Osteocyte (in vitro differentiated cells): Measurements from ENCODE around the gene MATN4. TPM values are rescaled to one million over a fixed set of nuclear protein-coding genes. Genes with fewer than 3 reads are reported as not detected.
A peak's percentile ranks its signal among the peaks of the same experiment; 100 is the strongest.

Source experiments
- DNase-seq: peaks from one replicate; pipeline ENCODE4 v3.0.0; 2021; ENCODE audit warnings: mixed read lengths; ENCODE audit not compliant: unreplicated experiment; ENCODE audit errors: extremely low spot score
- H3K27ac Mint-ChIP-seq: one replicate; pipeline ENCODE4 v1.8.0; 2021; ENCODE audit warnings: mild to moderate bottlenecking, mixed read lengths; ENCODE audit not compliant: unreplicated experiment
- H3K27me3 Mint-ChIP-seq: one replicate; pipeline ENCODE4 v1.8.0; 2021; ENCODE audit warnings: mixed read lengths; ENCODE audit not compliant: unreplicated experiment
- H3K36me3 Mint-ChIP-seq: one replicate; pipeline ENCODE4 v1.8.0; 2021; ENCODE audit warnings: mixed read lengths; ENCODE audit not compliant: unreplicated experiment
- H3K4me1 Mint-ChIP-seq: one replicate; pipeline ENCODE4 v1.8.0; 2021; ENCODE audit warnings: mixed read lengths; ENCODE audit not compliant: unreplicated experiment
- H3K4me3 Mint-ChIP-seq: one replicate; pipeline ENCODE4 v1.8.0; 2021; ENCODE audit warnings: mild to moderate bottlenecking, moderate library complexity, mixed read lengths; ENCODE audit not compliant: unreplicated experiment
- H3K9me3 Mint-ChIP-seq: one replicate; pipeline ENCODE4 v1.8.0; 2021; ENCODE audit warnings: mixed read lengths; ENCODE audit not compliant: unreplicated experiment
- total RNA-seq: library from RNA; stranded (reverse); gene quantifications from 2 replicates; pipeline ENCODE4 v1.2.1, GENCODE V29; 2021
- TF ChIP-seq, protein P1 (sequence below): fragments of 200-600 bp; sonication (generic); IDR thresholded peaks from 2 replicates; pipeline ENCODE4 v1.5.0; 2021; ENCODE audit warnings: antibody characterized with exemption, mild to moderate bottlenecking, moderate library complexity

Gene MATN4
- total RNA-seq, 1 donor from 2014 or later = not detected

- Mint-ChIP-seq H3K4me1 (no peaks in the 10 kb centered on the region), H3K27me3 (peaks cover 4% of the 10 kb centered on the region), H3K27ac (no peak overlapping the region), H3K9me3 (no peaks in the 10 kb centered on the region), H3K4me3 (no peak overlapping the region), H3K36me3 (no peaks in the 10 kb centered on the region)
- TF ChIP-seq, protein P1, sequence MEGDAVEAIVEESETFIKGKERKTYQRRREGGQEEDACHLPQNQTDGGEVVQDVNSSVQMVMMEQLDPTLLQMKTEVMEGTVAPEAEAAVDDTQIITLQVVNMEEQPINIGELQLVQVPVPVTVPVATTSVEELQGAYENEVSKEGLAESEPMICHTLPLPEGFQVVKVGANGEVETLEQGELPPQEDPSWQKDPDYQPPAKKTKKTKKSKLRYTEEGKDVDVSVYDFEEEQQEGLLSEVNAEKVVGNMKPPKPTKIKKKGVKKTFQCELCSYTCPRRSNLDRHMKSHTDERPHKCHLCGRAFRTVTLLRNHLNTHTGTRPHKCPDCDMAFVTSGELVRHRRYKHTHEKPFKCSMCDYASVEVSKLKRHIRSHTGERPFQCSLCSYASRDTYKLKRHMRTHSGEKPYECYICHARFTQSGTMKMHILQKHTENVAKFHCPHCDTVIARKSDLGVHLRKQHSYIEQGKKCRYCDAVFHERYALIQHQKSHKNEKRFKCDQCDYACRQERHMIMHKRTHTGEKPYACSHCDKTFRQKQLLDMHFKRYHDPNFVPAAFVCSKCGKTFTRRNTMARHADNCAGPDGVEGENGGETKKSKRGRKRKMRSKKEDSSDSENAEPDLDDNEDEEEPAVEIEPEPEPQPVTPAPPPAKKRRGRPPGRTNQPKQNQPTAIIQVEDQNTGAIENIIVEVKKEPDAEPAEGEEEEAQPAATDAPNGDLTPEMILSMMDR = no peak
- DNase-seq = no peak
These were observed 6.3 kb downstream of the MATN4 start for GRCh38 chr20:45301824-45302271.

GRCh38 chr20:45300961-45301360 lies 7.1 kb downstream of the MATN4 start:
- Mint-ChIP-seq H3K36me3 (no peaks in the 10 kb centered on the region), H3K9me3 (no peaks in the 10 kb centered on the region), H3K27ac (no peak overlapping the region), H3K27me3 (peaks cover 8% of the 10 kb centered on the region), H3K4me3 (no peak overlapping the region), H3K4me1 (no peaks in the 10 kb centered on the region)
- TF ChIP-seq, protein P1 = peak; percentile 29
- no peak for DNase-seq

DNA sequence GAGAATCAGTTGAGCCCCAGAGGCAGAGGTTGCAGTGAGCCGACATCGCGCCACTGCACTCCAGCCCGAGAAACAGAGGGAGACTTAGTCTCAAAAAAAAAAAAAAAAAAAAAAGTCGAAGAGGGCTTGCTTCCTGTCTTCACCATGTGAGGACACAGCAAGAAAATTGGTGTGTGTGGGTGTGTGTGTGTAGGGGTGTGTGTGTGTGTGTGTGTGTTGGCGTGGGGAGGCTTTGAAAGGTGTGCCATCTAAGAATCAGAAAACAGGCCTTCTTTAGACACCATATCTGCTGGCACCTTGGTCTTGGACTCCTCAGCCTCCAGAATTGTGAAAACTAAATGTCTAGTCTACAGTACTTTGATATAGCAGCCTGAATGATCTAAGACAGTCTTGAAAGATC lies 8.3 kb downstream of the MATN4 start:
- no peaks in the 10 kb centered on the region for H3K36me3 Mint-ChIP-seq
- H3K4me3 Mint-ChIP-seq = no peak overlapping the region
- TF ChIP-seq, protein P1 = no peak
- no peaks in the 10 kb centered on the region for H3K4me1 Mint-ChIP-seq
- DNase-seq = no peak
- H3K27me3 Mint-ChIP-seq = peaks cover 8% of the 10 kb centered on the region
- no peak overlapping the region for H3K27ac Mint-ChIP-seq
- H3K9me3 Mint-ChIP-seq = no peaks in the 10 kb centered on the region

DNA sequence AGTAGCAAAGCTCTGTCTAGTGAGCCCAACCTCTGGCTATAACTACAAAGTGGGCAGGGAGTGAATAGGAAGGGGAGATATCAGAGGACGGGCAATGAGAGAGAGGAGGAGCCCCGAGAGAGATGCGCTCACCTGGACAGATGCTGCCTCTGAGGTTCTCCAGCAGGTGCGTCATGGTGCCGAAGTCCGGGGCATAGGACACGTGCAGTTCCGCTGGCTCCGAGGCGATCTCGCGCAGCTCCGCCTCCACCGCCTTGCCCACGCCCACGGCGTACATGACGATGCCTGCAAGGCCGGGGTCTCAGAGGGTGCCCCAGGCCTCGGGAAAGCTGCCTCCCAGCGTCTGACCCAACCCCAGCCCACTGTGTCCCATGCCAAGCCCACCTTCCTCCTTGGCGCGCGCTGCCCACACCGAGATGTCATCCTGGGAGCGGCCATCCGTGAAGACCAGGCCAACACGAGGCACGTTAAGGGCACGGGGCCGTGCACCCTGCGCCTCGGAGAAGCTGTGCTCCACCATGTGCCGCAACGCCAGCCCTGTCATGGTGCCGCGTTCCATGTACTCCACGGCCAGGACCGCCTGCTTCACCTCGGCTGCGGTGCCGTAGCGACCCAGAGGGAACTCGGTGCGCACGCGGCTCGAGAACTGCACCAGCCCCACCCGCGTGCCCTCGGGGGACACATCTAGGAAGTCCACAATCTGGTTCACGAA lies 10.2 kb downstream of the MATN4 start:
- Mint-ChIP-seq H3K27me3 (peaks cover 8% of the 10 kb centered on the region), H3K4me3 (no peak overlapping the region), H3K27ac (no peak overlapping the region), H3K4me1 (peaks cover 7% of the 10 kb centered on the region), H3K36me3 (no peaks in the 10 kb centered on the region), H3K9me3 (no peaks in the 10 kb centered on the region)
- TF ChIP-seq, protein P1 = no peak
- no peak for DNase-seq

DNA sequence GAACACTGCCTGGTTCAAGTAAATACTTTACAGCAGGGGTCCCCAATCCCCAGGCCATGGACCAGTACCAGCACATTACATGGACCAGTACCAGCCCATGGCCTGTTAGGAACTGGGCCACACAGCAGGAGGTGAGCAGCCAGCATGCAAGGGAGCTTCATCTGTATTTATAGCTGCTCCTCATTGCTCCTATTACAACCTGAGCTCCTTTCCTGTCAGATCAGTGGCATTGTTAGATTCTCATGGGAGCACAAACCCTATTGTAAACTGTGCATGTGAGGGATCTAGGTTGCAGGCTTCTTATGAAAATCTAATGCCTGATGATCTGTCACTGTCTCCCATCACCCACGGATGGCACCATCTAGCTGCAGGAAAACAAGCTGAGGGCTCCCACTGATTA lies 13.4 kb downstream of the MATN4 start:
- Mint-ChIP-seq H3K4me3 (no peak overlapping the region), H3K4me1 (peaks cover 7% of the 10 kb centered on the region)

More for the DNA sequence above, 13.4 kb downstream of the MATN4 start:
- Mint-ChIP-seq H3K9me3 (no peaks in the 10 kb centered on the region), H3K36me3 (no peaks in the 10 kb centered on the region), H3K27ac (no peak overlapping the region), H3K27me3 (peaks cover 6% of the 10 kb centered on the region)
- TF ChIP-seq, protein P1 = no peak
- DNase-seq = no peak
